Ishikawa (cell line): Measurements from ENCODE around the gene PRAMEF20.

Source experiments
- CREB1 ChIP-seq: IDR thresholded peaks from 2 replicates; pipeline ENCODE4 v1.6.1; 2012; ENCODE audit warnings: low read depth
- EP300 ChIP-seq: IDR thresholded peaks from 2 replicates; pipeline ENCODE4 v1.6.1; 2012; ENCODE audit warnings: borderline replicate concordance
- REST ChIP-seq: IDR thresholded peaks from 2 replicates; pipeline ENCODE4 v1.6.1; 2012; ENCODE audit warnings: low read depth, mild to moderate bottlenecking
- USF1 ChIP-seq: IDR thresholded peaks from 2 replicates; pipeline ENCODE4 v1.6.1; 2012
- YY1 ChIP-seq: IDR thresholded peaks from 2 replicates; pipeline ENCODE4 v1.6.1; 2012; ENCODE audit warnings: low read depth

GRCh38 chr1:13450204-13450603 lies 40.0 kb downstream of the PRAMEF20 start:
- TF ChIP-seq CREB1, result no peak
- no peak for TF ChIP-seq USF1
- no peak for TF ChIP-seq EP300
- no peak for TF ChIP-seq REST
- TF ChIP-seq YY1, result no peak
